Activated B cell treated with CpG ODN at 0.5 μM for 24 hours (primary cell): Measurements from ENCODE around the gene SLC41A1. TPM values are rescaled to one million over a fixed set of nuclear protein-coding genes. Genes with fewer than 3 reads are reported as not detected.

Experiments used
- ATAC-seq: fragments of 200-7000 bp; cut with Tn5 transposase; one replicate; pipeline ENCODE4 v1.10.0; 2021; ENCODE audit warnings: low read depth, mild to moderate bottlenecking, moderate library complexity
- CTCF ChIA-PET: fragments of 350-600 bp; sonication (Branson Sonifier 250); formaldehyde crosslinking; loops from one replicate; lab custom pipeline; 2021; ENCODE audit warnings: antibody characterized with exemption; lab: Charles Lee
- POLR2A ChIA-PET: fragments of 350-600 bp; sonication (Branson Sonifier 250); formaldehyde crosslinking; loops from one replicate; lab custom pipeline; 2021; ENCODE audit warnings: antibody characterized with exemption; lab: Charles Lee
- DNase-seq: peaks from one replicate; pipeline ENCODE4 v3.0.0; 2022
- H3K27ac Mint-ChIP-seq: one replicate; pipeline ENCODE4 v1.8.0; 2020; ENCODE audit warnings: mixed read lengths
- H3K27me3 Mint-ChIP-seq: one replicate; pipeline ENCODE4 v1.8.0; 2021; ENCODE audit warnings: mixed read lengths
- H3K36me3 Mint-ChIP-seq: one replicate; pipeline ENCODE4 v1.8.0; 2021; ENCODE audit warnings: low read depth, mixed read lengths
- H3K4me1 Mint-ChIP-seq: one replicate; pipeline ENCODE4 v1.8.0; 2021; ENCODE audit warnings: mixed read lengths
- H3K4me3 Mint-ChIP-seq: one replicate; pipeline ENCODE4 v1.8.0; 2020; ENCODE audit warnings: mild to moderate bottlenecking, mixed read lengths
- H3K9me3 Mint-ChIP-seq: one replicate; pipeline ENCODE4 v1.8.0; 2020; ENCODE audit warnings: mixed read lengths
- intact Hi-C: fragments of 100-400 bp; cut with micrococcal nuclease; formaldehyde crosslinking; loops from one replicate; pipeline ENCODE4 v1.15.1; 2024
- total RNA-seq: library from RNA; stranded (reverse); gene quantifications from 2 replicates; pipeline ENCODE4 v1.2.3, GENCODE V29; 2022
- TF ChIP-seq, protein P1 (sequence below): fragments of 200-600 bp; IDR thresholded peaks from one replicate; pipeline ENCODE4 v1.8.0; 2022; ENCODE audit warnings: antibody characterized with exemption, mild to moderate bottlenecking

Gene SLC41A1
- total RNA-seq, 1 donor from 2014 or later, result 32.4 TPM

- intact Hi-C loops, result loop anchor here (1.0 to 2.0 kb wide), 3 partner anchors 18 to 30 kb away; partner anchors contain the start of genes RAB29 and SLC41A1
- peaks cover 37% of the 10 kb centered on the region for H3K4me1 Mint-ChIP-seq
- no peak overlapping the region for H3K4me3 Mint-ChIP-seq
- ChIA-PET POLR2A (interaction anchor here (0.6 to 6.6 kb wide), 13 partner anchors 12 to 1661 kb away, joined by 3 to 104 read pairs (median 3); partner anchors contain the start of genes PM20D1, RAB29 and SLC41A1), CTCF (interaction anchor here (0.7 to 9.6 kb wide), 10 partner anchors 11 to 321 kb away, joined by 3 to 255 read pairs (median 8); no protein-coding TSS in a partner anchor)
- H3K27me3 Mint-ChIP-seq, result no peaks in the 10 kb centered on the region
- ATAC-seq, result no peak
- H3K36me3 Mint-ChIP-seq, result peaks cover 75% of the 10 kb centered on the region
- H3K27ac Mint-ChIP-seq, result peak overlapping the region; percentile 41
- TF ChIP-seq, protein P1, sequence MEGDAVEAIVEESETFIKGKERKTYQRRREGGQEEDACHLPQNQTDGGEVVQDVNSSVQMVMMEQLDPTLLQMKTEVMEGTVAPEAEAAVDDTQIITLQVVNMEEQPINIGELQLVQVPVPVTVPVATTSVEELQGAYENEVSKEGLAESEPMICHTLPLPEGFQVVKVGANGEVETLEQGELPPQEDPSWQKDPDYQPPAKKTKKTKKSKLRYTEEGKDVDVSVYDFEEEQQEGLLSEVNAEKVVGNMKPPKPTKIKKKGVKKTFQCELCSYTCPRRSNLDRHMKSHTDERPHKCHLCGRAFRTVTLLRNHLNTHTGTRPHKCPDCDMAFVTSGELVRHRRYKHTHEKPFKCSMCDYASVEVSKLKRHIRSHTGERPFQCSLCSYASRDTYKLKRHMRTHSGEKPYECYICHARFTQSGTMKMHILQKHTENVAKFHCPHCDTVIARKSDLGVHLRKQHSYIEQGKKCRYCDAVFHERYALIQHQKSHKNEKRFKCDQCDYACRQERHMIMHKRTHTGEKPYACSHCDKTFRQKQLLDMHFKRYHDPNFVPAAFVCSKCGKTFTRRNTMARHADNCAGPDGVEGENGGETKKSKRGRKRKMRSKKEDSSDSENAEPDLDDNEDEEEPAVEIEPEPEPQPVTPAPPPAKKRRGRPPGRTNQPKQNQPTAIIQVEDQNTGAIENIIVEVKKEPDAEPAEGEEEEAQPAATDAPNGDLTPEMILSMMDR, result no peak
- DNase-seq, result no peak
- H3K9me3 Mint-ChIP-seq, result no peaks in the 10 kb centered on the region
Observed at GRCh38 chr1:205792961-205793673, 19.9 kb downstream of the SLC41A1 start.

DNA sequence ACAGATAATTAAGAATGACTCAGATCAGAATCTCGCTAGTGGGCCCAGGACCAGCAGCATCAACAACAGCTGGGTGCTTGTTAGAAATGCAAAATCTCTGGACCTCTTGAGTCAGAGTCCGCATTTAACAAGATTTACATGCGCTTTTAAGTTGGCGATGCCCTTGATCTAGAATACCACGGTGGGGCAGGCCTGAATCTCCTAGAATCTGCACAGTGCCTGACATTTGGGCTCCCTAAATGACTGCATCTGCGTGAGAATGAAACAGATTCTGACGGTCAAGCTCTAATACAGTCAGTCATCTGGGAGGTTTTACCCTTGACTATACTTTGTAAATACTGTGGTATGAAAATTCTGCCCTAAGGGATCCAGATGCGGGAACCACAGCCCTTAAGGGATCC lies 20.5 kb downstream of the SLC41A1 start:
- no peaks in the 10 kb centered on the region for H3K27me3 Mint-ChIP-seq
- DNase-seq, result no peak
- ChIA-PET POLR2A (interaction anchor here (0.5 to 6.6 kb wide), 12 partner anchors 13 to 1661 kb away, joined by 3 to 104 read pairs (median 4); partner anchors contain the start of genes RAB29 and SLC41A1), CTCF (interaction anchor here (0.7 to 9.6 kb wide), 21 partner anchors 12 to 322 kb away, joined by 3 to 255 read pairs (median 6); partner anchors contain the start of genes PM20D1 and RAB29)
- peaks cover 37% of the 10 kb centered on the region for H3K4me1 Mint-ChIP-seq
- H3K36me3 Mint-ChIP-seq, result peaks cover 68% of the 10 kb centered on the region
- intact Hi-C loops, result loop anchor here (1.0 to 2.0 kb wide), 3 partner anchors 17 to 31 kb away; partner anchors contain the start of genes RAB29 and SLC41A1
- H3K4me3 Mint-ChIP-seq, result no peak overlapping the region
- peak overlapping the region; percentile 41 for H3K27ac Mint-ChIP-seq
- TF ChIP-seq, protein P1, result no peak
- H3K9me3 Mint-ChIP-seq, result no peaks in the 10 kb centered on the region
- peak; percentile 62 for ATAC-seq

DNA sequence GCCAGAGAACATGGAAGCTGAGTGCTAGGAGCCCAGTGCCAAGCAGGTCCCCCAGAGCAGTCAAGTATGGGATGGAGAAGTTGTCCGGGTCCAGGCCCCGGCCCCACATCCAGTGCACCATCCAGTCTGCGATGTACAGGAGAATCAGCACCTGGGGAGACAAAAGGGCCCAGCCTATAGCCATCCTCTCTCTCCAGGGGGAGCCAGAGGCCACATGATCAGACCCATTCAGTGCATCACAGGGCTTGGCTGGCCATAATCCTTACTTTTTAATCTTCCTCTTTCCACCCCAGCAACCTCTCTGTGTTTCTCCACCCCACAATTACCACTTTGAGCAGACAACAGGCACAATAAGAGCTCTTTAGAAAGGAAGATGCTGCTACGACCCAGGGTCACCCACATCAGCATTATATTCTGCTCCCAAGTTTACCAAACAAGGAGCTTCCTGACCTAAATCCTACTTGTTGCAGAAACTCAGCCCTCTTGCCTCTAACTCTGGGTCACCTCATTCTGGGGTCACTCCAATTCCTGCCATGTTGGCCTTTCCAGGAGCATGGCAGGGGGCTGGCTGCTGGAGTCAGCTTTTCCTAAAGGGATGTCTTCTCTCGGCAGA lies 21.3 kb downstream of the SLC41A1 start:
- DNase-seq (peak; percentile 46), ATAC-seq (peak; percentile 65)
- POLR2A ChIA-PET, result interaction anchor here (0.5 to 6.6 kb wide), 14 partner anchors 9 to 326 kb away, joined by 3 to 104 read pairs (median 4); partner anchors contain the start of genes RAB29 and SLC41A1
- no peaks in the 10 kb centered on the region for H3K27me3 Mint-ChIP-seq
- peaks cover 37% of the 10 kb centered on the region for H3K4me1 Mint-ChIP-seq
- H3K4me3 Mint-ChIP-seq, result no peak overlapping the region
- no peaks in the 10 kb centered on the region for H3K9me3 Mint-ChIP-seq
- CTCF ChIA-PET, result interaction anchor here (0.6 to 9.6 kb wide), 27 partner anchors 9 to 323 kb away, joined by 3 to 255 read pairs (median 5); partner anchors contain the start of genes PM20D1 and RAB29
- intact Hi-C loops, result loop anchor here (1.0 to 2.0 kb wide), 9 partner anchors 16 to 315 kb away; partner anchors contain the start of genes RAB29 and SLC41A1
- peaks cover 61% of the 10 kb centered on the region for H3K36me3 Mint-ChIP-seq
- H3K27ac Mint-ChIP-seq, result peak overlapping the region; percentile 63
- TF ChIP-seq, protein P1, result no peak

DNA sequence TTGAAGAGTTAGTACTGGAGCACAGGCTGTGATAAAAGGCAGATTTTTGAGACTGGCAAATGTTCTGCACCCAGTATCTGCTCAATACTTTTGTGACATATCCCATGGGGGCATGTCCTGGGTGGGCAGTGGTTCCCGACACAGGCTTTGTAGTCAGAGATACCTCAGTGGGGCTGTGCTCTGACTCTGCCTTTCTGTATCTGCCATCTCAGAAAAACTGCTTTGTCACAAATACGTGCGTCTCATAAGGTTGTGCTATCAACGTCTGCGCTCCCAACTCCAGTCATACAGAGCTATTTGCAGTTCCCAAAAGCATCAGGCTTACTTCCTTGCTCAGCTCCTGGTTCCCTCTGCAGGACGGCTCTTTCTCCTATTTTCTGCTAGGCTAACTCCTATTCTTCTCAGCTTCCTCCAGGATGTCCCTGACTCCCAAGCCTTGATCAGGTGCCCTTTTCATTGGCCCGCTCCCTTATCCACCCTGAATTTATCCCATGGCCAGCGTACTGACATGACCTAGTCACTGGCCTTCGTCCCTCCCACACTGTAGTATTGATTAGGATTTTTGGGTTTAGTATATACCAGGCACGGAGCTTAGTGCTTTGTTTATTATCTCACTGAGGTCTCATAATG lies 25.6 kb downstream of the SLC41A1 start:
- no peaks in the 10 kb centered on the region for H3K9me3 Mint-ChIP-seq
- no peak overlapping the region for H3K4me3 Mint-ChIP-seq
- H3K4me1 Mint-ChIP-seq, result peaks cover 10% of the 10 kb centered on the region
- CTCF ChIA-PET, result interaction anchor here (1.0 to 9.6 kb wide), 4 partner anchors 10 to 191 kb away, joined by 3 to 255 read pairs (median 4); no protein-coding TSS in a partner anchor
- intact Hi-C loops, result no loop called here
- H3K27me3 Mint-ChIP-seq, result no peaks in the 10 kb centered on the region
- H3K27ac Mint-ChIP-seq, result no peak overlapping the region
- no peak for DNase-seq
- no peak for ATAC-seq
- peaks cover 32% of the 10 kb centered on the region for H3K36me3 Mint-ChIP-seq
- TF ChIP-seq, protein P1, result no peak
- POLR2A ChIA-PET, result interaction anchor here (0.8 to 1.0 kb wide), 2 partner anchors 10 to 14 kb away, joined by 3 to 5 read pairs; no protein-coding TSS in a partner anchor
